Activated CD8-positive, alpha-beta T cell treated with anti-CD3 and anti-CD28 coated beads, Interleukin-2, amount 10 ng/mL, durations not matched to agents 7 days and 5 days (primary cell): Measurements from ENCODE around the gene UST. TPM values are rescaled to one million over a fixed set of nuclear protein-coding genes. Genes with fewer than 3 reads are reported as not detected.

ENCODE experiments used
- ATAC-seq: fragments of 150-1000 bp; cut with Tn5 transposase; one replicate; pipeline ENCODE4 v1.10.0; 2021; ENCODE audit warnings: moderate library complexity
- CTCF ChIA-PET: fragments of 350-600 bp; sonication (Branson Sonifier 250); formaldehyde crosslinking; loops from one replicate; lab custom pipeline; 2021; ENCODE audit warnings: antibody characterized with exemption; lab: Charles Lee
- POLR2A ChIA-PET: fragments of 350-600 bp; sonication (Branson Sonifier 250); formaldehyde crosslinking; loops from one replicate; lab custom pipeline; 2021; ENCODE audit warnings: antibody characterized with exemption; lab: Charles Lee
- DNase-seq: peaks from one replicate; pipeline ENCODE4 v3.0.0-alpha.2; 2020
- H3K27ac Mint-ChIP-seq: one replicate; pipeline ENCODE4 v1.8.0; 2021; ENCODE audit warnings: mild to moderate bottlenecking, mixed read lengths
- H3K27me3 Mint-ChIP-seq: one replicate; pipeline ENCODE4 v1.8.0; 2021; ENCODE audit warnings: low read depth, mixed read lengths
- H3K36me3 Mint-ChIP-seq: one replicate; pipeline ENCODE4 v1.8.0; 2021; ENCODE audit warnings: low read depth, mixed read lengths
- H3K4me1 Mint-ChIP-seq: one replicate; pipeline ENCODE4 v1.8.0; 2021; ENCODE audit warnings: low read depth, mixed read lengths
- H3K4me3 Mint-ChIP-seq: one replicate; pipeline ENCODE4 v1.8.0; 2021; ENCODE audit warnings: mild to moderate bottlenecking, mixed read lengths
- H3K9me3 Mint-ChIP-seq: one replicate; pipeline ENCODE4 v1.8.0; 2022; ENCODE audit warnings: mixed read lengths; ENCODE audit not compliant: insufficient read depth
- total RNA-seq, 2 experiments: library from RNA; stranded (reverse); gene quantifications; one replicate each; pipeline ENCODE4 v1.2.3, GENCODE V29; 2021

Gene UST
- total RNA-seq, 2 experiments from 2014 or later, result 0.16 to 0.42 TPM

DNA sequence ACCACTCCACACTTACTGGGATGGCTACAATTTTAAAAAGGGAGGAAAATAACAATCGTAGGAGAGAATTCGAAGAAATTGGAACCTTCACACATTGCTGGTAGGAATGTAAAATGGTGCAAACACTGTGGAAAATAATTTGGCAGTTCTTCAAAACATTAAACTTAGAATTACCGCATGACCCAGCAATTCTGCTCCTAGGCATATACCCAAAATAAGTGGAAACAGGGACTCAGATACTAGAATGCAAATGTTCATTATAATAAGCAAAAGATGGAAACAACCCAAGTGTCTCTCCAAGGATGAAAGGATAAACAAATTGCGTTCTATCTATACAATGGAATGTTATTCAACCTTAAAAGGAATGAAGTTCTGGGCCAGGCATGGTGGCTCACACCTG lies 325.2 kb downstream of the UST start:
- H3K36me3 Mint-ChIP-seq, result peaks cover 22% of the 10 kb centered on the region
- H3K4me1 Mint-ChIP-seq, result peaks cover 17% of the 10 kb centered on the region
- no peak overlapping the region for H3K27ac Mint-ChIP-seq
- ChIA-PET POLR2A (no interaction called here), CTCF (no interaction called here)
- H3K9me3 Mint-ChIP-seq, result peaks cover 4% of the 10 kb centered on the region
- H3K27me3 Mint-ChIP-seq, result no peaks in the 10 kb centered on the region
- no peak overlapping the region for H3K4me3 Mint-ChIP-seq
- DNase-seq (no peak), ATAC-seq (no peak)

DNA sequence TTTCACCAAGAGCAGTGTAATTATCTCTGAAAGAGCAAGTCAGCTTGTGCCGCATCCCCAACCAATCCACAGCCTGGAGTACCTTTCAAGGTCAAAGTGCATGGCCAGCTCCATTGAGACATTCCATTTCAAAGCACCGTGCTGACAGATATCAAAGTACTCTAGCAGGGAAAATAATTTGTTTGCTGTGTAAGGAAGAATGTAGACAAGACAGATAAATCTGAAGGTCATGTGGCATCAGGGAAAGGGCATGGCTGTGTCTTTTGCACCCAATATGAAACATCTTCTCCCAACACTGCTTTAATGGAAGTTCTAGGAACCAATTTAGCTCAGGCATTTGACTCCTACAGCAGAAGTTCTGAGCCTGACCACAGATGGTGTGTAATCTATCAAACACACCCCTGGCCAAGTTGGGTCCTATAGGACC lies 328.0 kb downstream of the UST start:
- Mint-ChIP-seq H3K9me3 (no peaks in the 10 kb centered on the region), H3K36me3 (peaks cover 15% of the 10 kb centered on the region), H3K4me3 (no peak overlapping the region), H3K27me3 (no peaks in the 10 kb centered on the region), H3K27ac (no peak overlapping the region), H3K4me1 (peaks cover 25% of the 10 kb centered on the region)
- POLR2A ChIA-PET, result interaction anchor here (0.6 to 1.9 kb wide), 2 partner anchors 42 to 1151 kb away, joined by 3 to 6 read pairs; no protein-coding TSS in a partner anchor
- CTCF ChIA-PET, result interaction anchor here (1.2 to 4.2 kb wide), 6 partner anchors 9 to 357 kb away, joined by 3 to 28 read pairs (median 12); no protein-coding TSS in a partner anchor
- ATAC-seq (no peak), DNase-seq (no peak)

DNA sequence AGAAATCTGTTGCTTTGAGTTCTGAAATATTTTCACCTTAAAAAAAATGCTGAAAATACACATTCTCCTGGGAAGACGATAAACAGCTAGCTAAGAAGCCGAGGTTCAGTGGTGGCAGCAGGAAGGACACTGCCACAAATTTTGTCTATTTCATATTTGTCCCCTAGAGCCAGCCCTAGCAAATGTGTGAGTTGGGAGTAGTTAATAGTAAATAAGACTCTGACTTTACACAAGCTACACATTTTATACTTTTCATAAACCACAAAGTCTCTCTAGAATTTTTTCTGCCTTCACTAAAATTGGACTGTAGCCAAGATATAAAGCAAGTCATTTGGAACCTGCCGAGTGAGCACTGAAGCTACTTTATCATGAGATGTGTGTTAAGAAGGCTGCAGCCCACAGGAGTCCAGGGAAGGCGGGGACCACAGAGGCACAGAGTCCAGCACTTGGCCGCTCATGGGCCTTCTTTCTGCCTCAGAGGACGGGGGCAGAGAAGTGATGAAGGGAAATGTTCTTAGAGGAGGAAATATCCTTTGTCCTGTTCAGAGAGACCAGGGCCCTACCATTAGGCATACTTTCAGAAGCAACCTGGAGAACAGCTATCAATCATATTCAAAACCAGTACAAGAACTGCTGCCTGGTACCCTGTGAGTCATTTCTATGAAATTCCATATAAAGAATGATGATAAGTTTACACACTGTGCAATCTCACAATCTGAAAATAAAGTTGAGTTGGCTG lies 329.0 kb downstream of the UST start:
- ATAC-seq, result no peak
- Mint-ChIP-seq H3K27ac (no peak overlapping the region), H3K9me3 (no peaks in the 10 kb centered on the region), H3K4me3 (no peak overlapping the region), H3K36me3 (peaks cover 14% of the 10 kb centered on the region), H3K4me1 (peaks cover 31% of the 10 kb centered on the region), H3K27me3 (no peaks in the 10 kb centered on the region)
- DNase-seq, result no peak
- POLR2A ChIA-PET, result interaction anchor here (0.6 to 1.9 kb wide), 3 partner anchors 43 to 1150 kb away, joined by 3 to 6 read pairs (median 3); no protein-coding TSS in a partner anchor
- CTCF ChIA-PET, result interaction anchor here (0.6 to 4.2 kb wide), 12 partner anchors 10 to 442 kb away, joined by 3 to 28 read pairs (median 3); no protein-coding TSS in a partner anchor

DNA sequence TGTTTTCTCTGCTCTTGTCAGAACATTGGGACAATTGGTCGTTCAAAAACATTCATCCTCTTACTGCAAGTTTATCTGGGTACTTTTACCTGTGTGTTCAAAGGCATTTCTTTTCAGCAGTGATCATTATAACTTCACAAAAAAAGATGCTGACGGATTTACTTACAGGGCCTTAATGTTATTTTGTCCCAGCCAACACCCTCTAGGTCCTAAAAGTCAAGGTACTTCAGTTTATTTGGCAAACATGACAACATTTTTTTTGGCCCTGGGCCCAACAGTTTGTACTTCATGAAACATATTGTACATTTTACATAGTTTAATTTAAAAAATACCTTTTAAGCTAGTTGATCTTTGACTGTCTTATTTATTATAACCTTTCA lies 329.5 kb downstream of the UST start:
- Mint-ChIP-seq H3K4me1 (peaks cover 37% of the 10 kb centered on the region), H3K4me3 (no peak overlapping the region), H3K27me3 (no peaks in the 10 kb centered on the region), H3K9me3 (no peaks in the 10 kb centered on the region), H3K36me3 (peaks cover 20% of the 10 kb centered on the region), H3K27ac (no peak overlapping the region)
- no peak for DNase-seq
- POLR2A ChIA-PET, result interaction anchor here (1.0 to 1.6 kb wide), 2 partner anchors 43 to 407 kb away, joined by 3 read pairs; no protein-coding TSS in a partner anchor
- no peak for ATAC-seq
- CTCF ChIA-PET, result interaction anchor here (1.1 to 4.2 kb wide), 7 partner anchors 10 to 441 kb away, joined by 3 to 28 read pairs (median 4); no protein-coding TSS in a partner anchor

DNA sequence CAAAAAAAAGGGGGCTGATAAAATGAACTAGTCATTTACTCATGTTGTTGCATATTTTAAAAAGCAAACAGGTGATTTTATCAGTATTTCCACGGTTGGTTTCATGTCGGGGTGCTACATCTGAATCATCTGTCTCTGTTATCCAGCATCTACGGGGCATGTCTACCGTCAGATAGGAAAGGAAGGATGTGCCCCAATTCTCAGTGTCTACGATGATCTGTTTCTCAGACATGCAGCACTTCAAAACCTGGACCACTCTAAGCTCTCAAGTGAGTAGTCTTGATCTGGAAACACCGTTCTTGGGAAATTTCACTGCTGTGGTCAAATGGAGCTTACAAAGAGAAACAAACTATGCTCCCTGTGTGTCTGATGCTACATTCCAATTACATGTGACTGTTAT lies 330.4 kb downstream of the UST start:
- no peak for DNase-seq
- Mint-ChIP-seq H3K4me3 (no peak overlapping the region), H3K4me1 (peaks cover 45% of the 10 kb centered on the region), H3K27me3 (no peaks in the 10 kb centered on the region), H3K9me3 (no peaks in the 10 kb centered on the region), H3K27ac (peak overlapping the region; percentile 39), H3K36me3 (peaks cover 18% of the 10 kb centered on the region)
- ChIA-PET CTCF (interaction anchor here (0.9 to 4.2 kb wide), 10 partner anchors 11 to 440 kb away, joined by 3 to 28 read pairs (median 4); no protein-coding TSS in a partner anchor), POLR2A (interaction anchor here (0.7 to 1.6 kb wide), 2 partner anchors 40 to 44 kb away, joined by 3 read pairs; no protein-coding TSS in a partner anchor)
- no peak for ATAC-seq

DNA sequence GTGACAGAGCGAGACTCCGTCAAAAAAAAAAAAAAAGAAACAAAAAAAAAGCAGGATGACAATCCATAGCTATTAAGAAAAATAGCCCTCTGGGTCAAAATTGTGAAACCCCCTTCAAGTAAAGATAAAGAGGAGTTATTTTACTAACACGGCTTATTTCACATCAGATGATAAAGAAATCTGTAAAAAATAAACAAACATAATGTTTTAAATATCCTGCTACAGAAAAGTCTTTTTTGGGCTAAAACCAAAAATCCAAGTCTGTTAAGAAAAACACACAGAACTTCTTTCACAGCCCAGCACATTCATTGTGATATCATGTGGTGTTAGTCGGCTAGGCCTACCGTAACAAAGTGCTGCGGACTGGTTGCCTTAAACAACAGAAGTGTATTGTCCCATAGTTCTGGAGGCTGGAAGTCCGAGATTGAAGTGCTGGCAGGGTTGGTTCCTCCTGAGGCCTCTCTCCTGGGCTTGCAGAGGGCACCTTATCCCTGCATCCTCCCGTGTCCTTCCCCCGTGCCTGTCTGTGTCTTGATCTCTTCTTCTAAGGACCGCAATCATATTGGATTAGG lies 331.5 kb downstream of the UST start:
- Mint-ChIP-seq H3K4me1 (peaks cover 56% of the 10 kb centered on the region), H3K27me3 (no peaks in the 10 kb centered on the region), H3K9me3 (no peaks in the 10 kb centered on the region), H3K4me3 (no peak overlapping the region), H3K36me3 (peaks cover 18% of the 10 kb centered on the region), H3K27ac (no peak overlapping the region)
- no peak for ATAC-seq
- POLR2A ChIA-PET, result interaction anchor here (0.6 to 1.6 kb wide), 2 partner anchors 45 to 447 kb away, joined by 3 read pairs; no protein-coding TSS in a partner anchor
- no peak for DNase-seq
- CTCF ChIA-PET, result interaction anchor here (0.9 to 4.2 kb wide), 4 partner anchors 12 to 354 kb away, joined by 3 to 28 read pairs (median 14); no protein-coding TSS in a partner anchor

DNA sequence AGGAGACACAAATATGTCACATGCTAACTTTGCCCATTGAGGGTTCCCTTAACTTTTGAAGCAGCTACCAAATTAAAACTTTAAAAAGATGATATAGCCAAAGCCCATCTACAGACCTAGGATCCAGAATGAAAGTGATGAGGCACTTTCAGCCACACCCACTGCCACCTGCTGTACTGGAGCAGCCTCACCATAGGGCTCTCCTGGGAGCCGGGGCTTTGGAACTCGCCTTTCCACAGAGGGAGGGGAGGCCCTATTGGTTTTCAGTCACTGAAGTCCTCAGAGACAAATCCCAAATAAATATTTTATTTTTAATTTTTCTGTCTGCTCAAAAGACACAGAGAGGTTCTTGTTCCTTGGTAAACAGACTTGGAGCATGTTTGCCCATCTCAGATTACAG lies 332.6 kb downstream of the UST start:
- Mint-ChIP-seq H3K27me3 (no peaks in the 10 kb centered on the region), H3K9me3 (no peaks in the 10 kb centered on the region), H3K27ac (peak overlapping the region; percentile 45), H3K4me1 (peaks cover 68% of the 10 kb centered on the region), H3K4me3 (no peak overlapping the region), H3K36me3 (peaks cover 19% of the 10 kb centered on the region)
- DNase-seq, result no peak
- CTCF ChIA-PET, result interaction anchor here (1.7 to 2.1 kb wide), 5 partner anchors 36 to 438 kb away, joined by 5 to 23 read pairs (median 6); no protein-coding TSS in a partner anchor
- POLR2A ChIA-PET, result interaction anchor here (1.1 kb wide), 1 partner anchor 238 kb away, joined by 3 read pairs; the partner anchor contains the start of gene TAB2
- ATAC-seq, result no peak

DNA sequence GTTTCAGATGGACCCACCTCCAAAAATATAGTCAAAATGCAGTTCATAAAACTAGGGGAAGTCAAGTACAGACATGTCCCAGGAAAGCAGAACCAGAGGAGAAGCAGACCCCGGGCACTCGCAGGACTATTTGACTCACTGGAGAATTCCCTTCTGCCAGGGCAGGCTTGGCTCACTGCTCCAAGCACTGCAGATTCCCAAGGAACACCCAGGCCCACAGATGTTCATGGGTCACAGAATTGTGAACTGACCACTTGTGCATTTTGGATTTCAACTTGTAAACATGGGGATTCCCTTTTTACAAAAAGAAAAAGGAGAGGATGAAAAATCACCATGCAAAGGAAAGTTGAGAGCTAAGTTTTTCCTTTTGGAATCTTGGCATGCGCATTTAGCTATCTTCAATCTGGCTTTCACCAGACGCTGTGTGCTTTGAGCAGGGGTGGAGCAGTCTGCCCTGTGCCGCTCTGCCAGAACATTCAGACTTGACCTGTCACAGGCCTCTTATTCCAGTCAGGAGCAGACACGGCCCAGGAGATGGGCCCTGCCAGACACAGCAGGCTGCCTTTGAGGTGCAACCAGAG lies 333.2 kb downstream of the UST start:
- Mint-ChIP-seq H3K27ac (peak overlapping the region; percentile 45), H3K4me1 (peaks cover 73% of the 10 kb centered on the region), H3K4me3 (no peak overlapping the region), H3K36me3 (peaks cover 24% of the 10 kb centered on the region), H3K9me3 (no peaks in the 10 kb centered on the region), H3K27me3 (no peaks in the 10 kb centered on the region)
- ChIA-PET CTCF (interaction anchor here (0.6 to 2.1 kb wide), 16 partner anchors 11 to 437 kb away, joined by 3 to 23 read pairs (median 4); no protein-coding TSS in a partner anchor), POLR2A (interaction anchor here (1.1 to 1.4 kb wide), 2 partner anchors 14 to 238 kb away, joined by 3 to 4 read pairs; partner anchors contain the start of gene TAB2)
- no peak for ATAC-seq
- no peak for DNase-seq

DNA sequence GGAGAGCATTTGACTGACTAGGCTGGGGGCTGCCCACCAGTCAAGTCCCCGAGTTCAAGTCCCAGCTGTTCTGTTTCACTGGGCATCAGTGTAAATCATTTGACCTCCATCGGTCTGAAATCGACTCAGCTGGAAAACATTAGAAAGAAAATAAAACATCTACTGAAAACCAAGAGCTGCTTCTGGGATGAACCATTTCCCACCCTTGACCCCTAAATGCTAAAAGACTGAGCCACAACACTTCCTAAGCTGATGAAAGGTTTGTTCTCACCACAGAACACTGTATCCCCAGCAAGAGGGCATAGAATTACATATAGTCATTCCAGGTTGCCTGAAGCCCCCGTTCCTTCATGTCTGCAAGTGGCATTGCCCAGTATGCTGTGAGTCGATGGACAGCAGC lies 333.7 kb downstream of the UST start:
- ATAC-seq (no peak), DNase-seq (no peak)
- ChIA-PET CTCF (interaction anchor here (0.6 to 2.1 kb wide), 19 partner anchors 11 to 437 kb away, joined by 3 to 23 read pairs (median 3); no protein-coding TSS in a partner anchor), POLR2A (interaction anchor here (1.0 to 1.4 kb wide), 3 partner anchors 14 to 237 kb away, joined by 3 to 4 read pairs (median 3); partner anchors contain the start of gene TAB2)
- Mint-ChIP-seq H3K27me3 (no peaks in the 10 kb centered on the region), H3K4me3 (no peak overlapping the region), H3K36me3 (peaks cover 28% of the 10 kb centered on the region), H3K4me1 (peaks cover 75% of the 10 kb centered on the region), H3K9me3 (no peaks in the 10 kb centered on the region), H3K27ac (no peak overlapping the region)

DNA sequence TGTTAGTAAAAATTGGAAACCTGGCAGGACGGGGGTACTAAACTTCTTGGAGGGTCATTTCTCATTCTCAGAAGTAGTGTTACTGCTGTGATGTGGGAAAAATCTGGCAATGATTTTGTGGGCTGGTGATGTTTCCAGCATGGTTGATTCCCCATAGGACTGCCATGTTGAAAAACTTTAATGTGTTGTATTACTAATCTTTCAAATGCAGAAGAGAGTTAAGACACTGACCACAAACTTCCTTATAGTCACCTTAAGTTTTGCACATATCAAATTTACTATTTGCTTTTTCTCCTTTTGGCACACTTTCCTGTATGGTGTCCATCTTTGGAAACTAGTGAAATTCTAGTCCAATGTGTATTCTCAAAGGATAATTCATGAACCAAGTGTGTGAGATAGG lies 334.5 kb downstream of the UST start:
- Mint-ChIP-seq H3K9me3 (no peaks in the 10 kb centered on the region), H3K4me1 (peaks cover 75% of the 10 kb centered on the region), H3K27ac (no peak overlapping the region), H3K36me3 (peaks cover 34% of the 10 kb centered on the region), H3K27me3 (no peaks in the 10 kb centered on the region), H3K4me3 (no peak overlapping the region)
- CTCF ChIA-PET, result interaction anchor here (0.8 to 2.1 kb wide), 15 partner anchors 10 to 436 kb away, joined by 3 to 23 read pairs (median 4); no protein-coding TSS in a partner anchor
- ATAC-seq (no peak), DNase-seq (no peak)
- POLR2A ChIA-PET, result interaction anchor here (1.0 to 1.4 kb wide), 2 partner anchors 15 to 49 kb away, joined by 3 to 4 read pairs; no protein-coding TSS in a partner anchor

DNA sequence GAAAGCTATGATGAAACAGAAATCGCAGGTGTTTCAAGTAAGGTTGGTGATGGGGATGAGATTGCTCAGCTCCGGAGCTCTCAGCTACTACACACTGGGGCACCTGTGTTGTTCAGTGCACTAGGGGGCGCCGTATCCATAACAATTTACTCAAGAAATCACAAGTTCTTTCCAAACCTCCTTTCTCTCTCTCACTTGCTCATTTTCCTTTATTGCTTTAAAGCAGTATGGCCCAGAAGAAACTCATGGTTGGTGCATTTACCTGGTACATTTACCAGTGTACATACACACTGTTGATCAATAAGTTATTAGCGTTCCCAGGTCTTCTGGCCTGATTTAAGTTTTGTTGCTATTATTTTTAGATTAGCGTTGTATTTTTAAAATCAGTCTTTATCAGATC lies 335.5 kb downstream of the UST start:
- Mint-ChIP-seq H3K36me3 (peaks cover 36% of the 10 kb centered on the region), H3K4me1 (peaks cover 73% of the 10 kb centered on the region), H3K27me3 (no peaks in the 10 kb centered on the region), H3K9me3 (peaks cover 2% of the 10 kb centered on the region), H3K27ac (peak overlapping the region; percentile 5), H3K4me3 (peak overlapping the region; percentile 15)
- peak; percentile 95 for DNase-seq
- POLR2A ChIA-PET, result interaction anchor here (1.0 kb wide), 2 partner anchors 70 to 351 kb away, joined by 3 to 4 read pairs; no protein-coding TSS in a partner anchor
- CTCF ChIA-PET, result interaction anchor here (0.6 to 4.1 kb wide), 31 partner anchors 9 to 435 kb away, joined by 3 to 31 read pairs (median 5); no protein-coding TSS in a partner anchor
- ATAC-seq, result peak; percentile 90
